Measurements from ENCODE around the gene ISOC2. TPM values are rescaled to one million over a fixed set of nuclear protein-coding genes. Genes with fewer than 3 reads are reported as not detected.

ISOC2 gene, protein sequence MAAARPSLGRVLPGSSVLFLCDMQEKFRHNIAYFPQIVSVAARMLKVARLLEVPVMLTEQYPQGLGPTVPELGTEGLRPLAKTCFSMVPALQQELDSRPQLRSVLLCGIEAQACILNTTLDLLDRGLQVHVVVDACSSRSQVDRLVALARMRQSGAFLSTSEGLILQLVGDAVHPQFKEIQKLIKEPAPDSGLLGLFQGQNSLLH
- 54.9 TPM for polyA plus RNA-seq (2013, experiment 1 of 2)
- polyA plus RNA-seq (2013, experiment 2 of 2), result 52.0 TPM

DNA sequence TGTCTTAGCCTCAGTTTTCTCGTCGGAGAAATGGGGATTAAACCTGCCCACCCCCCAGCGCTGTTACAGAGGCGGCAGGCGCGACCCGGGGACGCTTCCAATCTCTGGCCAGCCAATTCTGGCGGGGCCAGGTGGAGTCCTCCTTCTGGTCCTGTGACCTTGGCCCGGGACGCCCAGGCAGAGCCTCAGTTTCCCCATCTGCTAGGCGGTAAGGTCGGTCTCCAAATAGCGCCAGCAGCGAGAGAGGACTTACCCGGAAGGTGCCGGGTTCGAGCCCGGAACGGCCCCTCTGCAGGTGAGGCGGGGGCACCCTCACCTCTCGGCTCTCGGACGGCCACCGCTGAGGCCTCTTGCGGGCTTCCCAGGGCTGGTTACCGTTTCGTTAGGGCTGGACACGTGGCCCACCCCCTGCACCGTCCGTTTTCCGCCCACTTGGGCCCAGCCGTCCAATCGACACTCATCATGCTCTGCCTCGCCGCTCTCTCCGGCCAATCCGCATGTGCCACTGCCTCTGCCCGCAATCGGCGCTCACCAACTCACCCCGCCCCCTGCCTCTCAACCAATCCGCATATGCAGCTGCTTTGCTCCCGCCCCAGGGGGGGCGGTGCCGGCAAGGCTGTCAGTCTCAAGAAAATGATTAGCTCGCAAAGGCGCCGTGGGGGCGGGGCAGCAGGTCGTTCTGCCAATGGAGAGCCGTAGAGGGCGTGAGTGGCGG is at the start of gene ISOC2:
ISOC2 (minus strand) TSS at position 384 of the 715 bp plus-strand sequence. CDS start 5,156 bp downstream, outside the sequence.
- peak within 1 kb of the TSS; percentile 96 for H3K27ac ChIP-seq (ENCODE audit: low read depth, low read length)
- H3K9me3 ChIP-seq (ENCODE audit: insufficient read depth, low read depth, low read length), result no peaks in the 10 kb centered on the region
- H3K4me3 ChIP-seq (ENCODE audit: low read length), result peak within 1 kb of the TSS; percentile 76
- peaks cover 18% of the 10 kb centered on the region for H3K27me3 ChIP-seq (ENCODE audit: insufficient read depth, low read length)
- H3K9ac ChIP-seq (ENCODE audit: low read depth, low read length), result peak within 1 kb of the TSS; percentile 82
- WGBS, result under 1% methylated on average over 54 of the region's 54 CpGs
- H3K4me1 ChIP-seq (ENCODE audit: insufficient read depth, low read length), result peaks cover 16% of the 10 kb centered on the region
- no peaks in the 10 kb centered on the region for H3K36me3 ChIP-seq (ENCODE audit: insufficient read depth, low read length)

DNA sequence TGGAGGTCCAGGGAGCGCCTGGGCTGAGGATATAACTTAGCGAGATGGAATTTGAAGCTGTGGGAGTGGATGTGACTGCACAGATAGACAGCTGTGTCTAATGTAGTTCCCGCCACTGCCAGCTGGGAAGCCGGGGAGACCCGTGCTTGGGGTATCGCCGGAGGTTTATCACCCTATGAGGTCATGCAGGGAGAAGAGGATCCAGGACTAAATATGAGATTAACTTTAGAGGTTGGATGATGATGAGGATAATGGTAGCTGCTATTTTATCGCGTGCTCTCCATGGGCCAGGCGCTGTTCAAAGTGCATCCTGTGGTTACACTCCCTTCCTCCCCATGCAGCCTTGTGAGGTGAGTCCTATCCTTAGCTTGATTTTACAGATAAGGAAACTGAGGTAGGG is 46.7 kb upstream of the ISOC2 start:
- Histone ChIP-seq H3K4me1 (ENCODE audit: insufficient read depth, low read length) (no peaks in the 10 kb centered on the region), H3K9me3 (ENCODE audit: insufficient read depth, low read depth, low read length) (peaks cover 3% of the 10 kb centered on the region; the same call in 1 of the 2 replicates), H3K9ac (ENCODE audit: low read depth, low read length) (no peak overlapping the region), H3K36me3 (ENCODE audit: insufficient read depth, low read length) (no peaks in the 10 kb centered on the region), H3K4me3 (ENCODE audit: low read length) (no peak overlapping the region), H3K27ac (ENCODE audit: low read depth, low read length) (no peak overlapping the region), H3K27me3 (ENCODE audit: insufficient read depth, low read length) (peaks cover 14% of the 10 kb centered on the region)
- WGBS, result 85% methylated on average over 10 of the region's 10 CpGs

DNA sequence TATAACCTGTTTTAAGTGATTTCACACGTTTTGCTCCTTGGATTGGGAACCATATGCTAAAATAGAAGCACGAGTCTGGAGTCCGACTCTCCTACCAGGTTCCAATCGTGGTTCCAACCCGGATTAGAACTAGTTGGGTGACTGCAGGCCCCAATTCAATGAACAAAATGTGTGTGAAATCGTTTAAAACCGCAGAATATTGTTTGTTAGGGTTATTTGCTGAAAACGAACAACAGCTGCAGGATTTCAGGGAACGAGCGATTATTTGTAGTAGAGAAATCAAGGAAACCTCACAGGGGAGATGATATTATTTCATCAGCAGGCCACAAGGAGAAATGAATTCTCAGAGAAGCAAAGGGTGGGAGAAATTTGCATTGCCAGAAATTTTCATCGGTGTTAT is 43.5 kb upstream of the ISOC2 start:
- Histone ChIP-seq H3K36me3 (ENCODE audit: insufficient read depth, low read length) (no peaks in the 10 kb centered on the region), H3K9ac (ENCODE audit: low read depth, low read length) (no peak overlapping the region), H3K4me3 (ENCODE audit: low read length) (no peak overlapping the region), H3K27ac (ENCODE audit: low read depth, low read length) (no peak overlapping the region), H3K27me3 (ENCODE audit: insufficient read depth, low read length) (peaks cover 22% of the 10 kb centered on the region), H3K4me1 (ENCODE audit: insufficient read depth, low read length) (no peaks in the 10 kb centered on the region), H3K9me3 (ENCODE audit: insufficient read depth, low read depth, low read length) (peaks cover 5% of the 10 kb centered on the region; the same call in 1 of the 2 replicates)
- WGBS, result 90% methylated on average over 11 of the region's 11 CpGs

DNA sequence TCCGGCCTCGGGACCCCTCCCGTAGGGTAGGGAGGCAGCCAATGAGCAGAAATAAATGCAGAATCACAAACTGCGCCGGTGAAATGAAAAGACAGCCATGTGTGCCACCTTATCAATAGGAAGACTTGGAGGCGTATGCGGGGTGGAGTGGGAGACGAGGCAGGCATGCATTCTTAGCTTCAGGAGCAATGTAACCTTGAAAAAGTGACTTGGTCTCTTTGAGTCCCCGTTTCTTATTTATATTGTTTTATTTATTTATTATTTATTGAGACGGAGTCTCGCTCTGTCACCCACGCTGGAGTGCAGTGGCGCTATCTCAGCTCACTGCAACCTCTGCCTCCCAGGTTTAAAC is 42.8 kb upstream of the ISOC2 start:
- Histone ChIP-seq H3K36me3 (ENCODE audit: insufficient read depth, low read length) (no peaks in the 10 kb centered on the region), H3K4me1 (ENCODE audit: insufficient read depth, low read length) (no peaks in the 10 kb centered on the region), H3K9ac (ENCODE audit: low read depth, low read length) (no peak overlapping the region), H3K4me3 (ENCODE audit: low read length) (no peak overlapping the region), H3K27me3 (ENCODE audit: insufficient read depth, low read length) (peaks cover 22% of the 10 kb centered on the region), H3K27ac (ENCODE audit: low read depth, low read length) (no peak overlapping the region), H3K9me3 (ENCODE audit: insufficient read depth, low read depth, low read length) (peaks cover 5% of the 10 kb centered on the region; the same call in 1 of the 2 replicates)
- WGBS, result 53% methylated on average over 12 of the region's 13 CpGs

DNA sequence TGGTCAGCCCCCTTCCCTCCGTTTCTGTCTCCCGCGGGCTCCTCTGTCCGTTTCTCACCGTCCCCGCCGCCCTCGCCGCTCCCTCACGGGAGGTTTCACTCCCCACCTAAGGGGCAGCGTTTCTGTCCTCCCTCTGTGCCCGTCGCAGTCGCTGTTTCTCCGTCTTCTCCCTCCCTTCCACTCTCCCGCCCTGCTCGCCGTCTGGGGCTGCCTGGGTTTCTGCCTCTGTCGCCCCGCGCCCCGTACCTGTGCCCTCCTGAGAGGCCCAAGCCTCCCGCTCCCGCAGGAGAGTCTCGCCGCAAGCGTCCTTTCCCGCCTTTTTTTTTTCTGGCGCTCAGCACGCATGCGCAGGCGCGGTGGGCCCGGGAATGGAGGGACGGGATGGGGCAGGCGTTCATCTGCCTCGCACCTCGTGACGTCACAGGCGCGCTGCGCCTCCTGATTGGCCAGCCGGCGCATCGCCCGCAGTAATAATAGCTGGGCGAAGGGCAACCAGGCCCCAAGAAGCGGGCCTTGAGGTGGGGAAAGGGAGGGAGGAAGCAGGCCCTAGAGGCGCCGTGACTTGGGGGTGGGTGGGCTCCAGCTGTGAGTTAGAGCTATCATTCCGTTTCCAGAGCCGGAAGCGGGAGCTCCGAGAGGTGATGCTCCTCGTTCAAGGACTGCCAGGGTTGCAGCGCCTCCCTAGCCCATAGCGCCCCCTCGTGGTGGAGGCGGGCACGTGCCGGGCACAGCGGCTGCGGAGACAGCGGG is 42.2 kb upstream of the ISOC2 start:
- H3K4me1 ChIP-seq (ENCODE audit: insufficient read depth, low read length), result no peaks in the 10 kb centered on the region
- H3K9ac ChIP-seq (ENCODE audit: low read depth, low read length), result no peak overlapping the region
- H3K27ac ChIP-seq (ENCODE audit: low read depth, low read length), result no peak overlapping the region
- 31% methylated on average over 64 of the region's 64 CpGs for WGBS
- H3K4me3 ChIP-seq (ENCODE audit: low read length), result peak overlapping the region; percentile 34
- H3K27me3 ChIP-seq (ENCODE audit: insufficient read depth, low read length), result peaks cover 22% of the 10 kb centered on the region
- peaks cover 5% of the 10 kb centered on the region; the same call in 1 of the 2 replicates for H3K9me3 ChIP-seq (ENCODE audit: insufficient read depth, low read depth, low read length)
- no peaks in the 10 kb centered on the region for H3K36me3 ChIP-seq (ENCODE audit: insufficient read depth, low read length)

DNA sequence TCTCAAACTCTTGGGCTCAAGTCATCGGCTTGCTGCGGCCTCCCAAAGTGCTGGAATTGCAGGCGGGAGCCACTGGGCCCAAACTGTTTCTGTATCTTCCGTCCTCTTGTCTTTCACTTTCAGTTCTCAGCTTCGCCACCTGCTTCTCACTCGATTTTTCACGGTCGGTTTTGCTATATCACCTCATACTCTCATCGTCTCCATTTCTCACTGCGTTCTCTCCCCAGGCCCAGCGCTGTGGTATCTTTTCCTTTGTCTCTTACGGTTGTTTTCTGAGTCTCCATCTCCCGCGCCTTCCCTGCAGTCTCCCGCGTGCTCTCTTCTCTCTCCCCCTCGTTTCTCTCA is 41.7 kb upstream of the ISOC2 start:
- no peak overlapping the region for H3K4me3 ChIP-seq (ENCODE audit: low read length)
- H3K27me3 ChIP-seq (ENCODE audit: insufficient read depth, low read length), result peaks cover 22% of the 10 kb centered on the region
- no peak overlapping the region for H3K9ac ChIP-seq (ENCODE audit: low read depth, low read length)
- WGBS, result 94% methylated on average over 17 of the region's 17 CpGs
- no peaks in the 10 kb centered on the region for H3K4me1 ChIP-seq (ENCODE audit: insufficient read depth, low read length)
- H3K36me3 ChIP-seq (ENCODE audit: insufficient read depth, low read length), result no peaks in the 10 kb centered on the region
- no peak overlapping the region for H3K27ac ChIP-seq (ENCODE audit: low read depth, low read length)
- H3K9me3 ChIP-seq (ENCODE audit: insufficient read depth, low read depth, low read length), result peaks cover 5% of the 10 kb centered on the region; the same call in 1 of the 2 replicates

DNA sequence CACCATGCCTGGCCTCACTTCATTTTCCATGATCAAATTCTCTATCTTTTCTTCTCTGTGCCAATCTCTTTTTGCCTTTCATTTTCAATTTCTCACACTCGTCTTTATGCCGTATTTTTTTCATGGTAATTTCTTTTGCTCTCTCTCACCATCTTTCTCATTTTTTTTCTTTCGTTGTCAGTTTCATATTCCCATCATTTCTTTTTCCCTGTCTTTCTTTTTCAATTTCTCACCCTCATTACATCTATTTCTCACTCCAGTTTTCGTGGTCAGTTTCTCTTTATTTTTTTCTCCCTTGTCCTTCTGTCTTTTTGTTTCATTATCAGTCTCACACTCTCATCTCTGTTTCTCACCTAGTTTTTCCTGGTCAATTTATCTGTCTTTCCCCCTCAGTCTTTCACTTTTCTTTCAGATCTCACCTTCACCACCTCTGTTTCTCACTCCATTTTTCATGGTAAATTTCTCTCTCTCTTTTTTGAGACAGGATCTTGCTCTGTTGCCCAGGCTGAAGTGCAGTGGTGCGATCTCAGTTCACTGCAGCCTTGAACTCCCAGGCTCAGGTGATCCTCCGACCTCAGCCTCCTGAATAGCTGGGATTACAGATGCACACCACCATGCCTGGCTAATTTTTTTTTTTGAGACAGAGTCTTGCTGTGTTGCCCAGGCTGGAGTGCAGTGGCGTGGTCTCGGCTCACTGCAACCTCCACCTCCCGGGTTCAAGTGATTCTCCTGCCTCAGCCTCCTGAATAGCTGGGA is 40.9 kb upstream of the ISOC2 start:
- WGBS, result 91% methylated on average over 9 of the region's 9 CpGs
- peaks cover 5% of the 10 kb centered on the region; the same call in 1 of the 2 replicates for H3K9me3 ChIP-seq (ENCODE audit: insufficient read depth, low read depth, low read length)
- H3K9ac ChIP-seq (ENCODE audit: low read depth, low read length), result no peak overlapping the region
- H3K4me3 ChIP-seq (ENCODE audit: low read length), result no peak overlapping the region
- H3K36me3 ChIP-seq (ENCODE audit: insufficient read depth, low read length), result no peaks in the 10 kb centered on the region
- H3K27ac ChIP-seq (ENCODE audit: low read depth, low read length), result no peak overlapping the region
- H3K4me1 ChIP-seq (ENCODE audit: insufficient read depth, low read length), result peaks cover under 1% of the 10 kb centered on the region; the same call in 1 of the 2 replicates
- H3K27me3 ChIP-seq (ENCODE audit: insufficient read depth, low read length), result peaks cover 22% of the 10 kb centered on the region

DNA sequence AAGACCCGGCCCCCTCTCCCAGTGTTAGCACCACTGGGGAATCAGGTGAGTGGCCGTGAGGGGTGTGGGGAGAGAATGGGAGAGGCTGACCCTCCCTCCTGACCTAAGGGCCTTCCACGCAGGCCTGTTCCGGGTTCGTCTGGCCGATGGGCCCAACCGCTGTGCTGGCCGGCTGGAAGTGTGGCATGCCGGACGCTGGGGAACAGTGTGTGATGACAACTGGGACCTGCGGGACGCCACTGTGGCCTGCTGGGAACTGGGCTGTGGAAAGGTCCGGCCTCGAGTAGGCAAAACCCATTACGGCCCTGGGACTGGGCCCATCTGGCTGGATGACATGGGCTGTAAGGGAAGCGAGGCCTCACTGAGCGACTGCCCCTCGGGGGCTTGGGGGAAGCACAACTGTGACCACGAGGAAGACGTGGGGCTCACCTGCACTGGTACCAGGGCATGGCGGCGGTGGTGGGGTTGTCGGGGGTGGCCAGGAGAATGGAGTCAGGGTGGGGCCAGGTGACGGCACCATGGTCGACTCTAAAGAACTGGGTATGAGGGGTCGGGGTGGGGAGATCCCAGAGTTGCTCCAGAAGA is 39.0 kb upstream of the ISOC2 start:
- H3K36me3 ChIP-seq (ENCODE audit: insufficient read depth, low read length), result no peaks in the 10 kb centered on the region
- 92% methylated on average over 26 of the region's 26 CpGs for WGBS
- H3K4me3 ChIP-seq (ENCODE audit: low read length), result no peak overlapping the region
- H3K27ac ChIP-seq (ENCODE audit: low read depth, low read length), result no peak overlapping the region
- peaks cover 5% of the 10 kb centered on the region; the same call in 1 of the 2 replicates for H3K9me3 ChIP-seq (ENCODE audit: insufficient read depth, low read depth, low read length)
- H3K27me3 ChIP-seq (ENCODE audit: insufficient read depth, low read length), result peaks cover 22% of the 10 kb centered on the region
- no peak overlapping the region for H3K9ac ChIP-seq (ENCODE audit: low read depth, low read length)
- H3K4me1 ChIP-seq (ENCODE audit: insufficient read depth, low read length), result peaks cover 11% of the 10 kb centered on the region; the same call in 1 of the 2 replicates

DNA sequence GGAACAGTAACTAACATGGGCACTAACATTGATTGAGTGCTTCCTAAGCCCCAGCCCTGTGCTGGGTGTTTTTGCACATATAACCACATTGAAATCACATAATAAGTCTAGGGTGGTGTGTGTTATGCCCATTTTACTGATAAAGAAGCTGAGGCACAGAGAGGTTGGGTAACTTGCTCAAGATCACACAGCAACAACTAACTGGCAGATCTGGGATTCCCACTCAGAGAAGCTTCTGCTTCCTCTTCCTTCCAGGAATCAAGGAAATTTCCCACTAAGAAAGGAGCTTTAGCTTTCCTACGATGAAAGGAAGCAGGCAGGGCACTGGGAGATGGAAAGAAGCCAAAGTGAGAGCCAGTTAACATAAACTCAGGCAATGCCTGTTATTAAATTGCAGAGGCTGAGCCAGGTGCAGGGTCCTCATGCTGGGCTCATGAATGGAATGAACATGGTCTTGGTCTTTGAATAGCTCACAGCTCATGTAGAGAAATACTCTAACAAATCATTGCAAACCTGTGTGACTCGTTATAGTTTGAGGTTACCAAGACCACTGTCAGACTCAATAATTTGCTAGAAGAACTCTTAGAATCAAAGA is 36.9 kb upstream of the ISOC2 start:
- H3K4me3 ChIP-seq (ENCODE audit: low read length), result no peak overlapping the region
- H3K9ac ChIP-seq (ENCODE audit: low read depth, low read length), result no peak overlapping the region
- H3K27me3 ChIP-seq (ENCODE audit: insufficient read depth, low read length), result peaks cover 11% of the 10 kb centered on the region
- peaks cover 4% of the 10 kb centered on the region; the same call in 1 of the 2 replicates for H3K9me3 ChIP-seq (ENCODE audit: insufficient read depth, low read depth, low read length)
- peaks cover 11% of the 10 kb centered on the region; the same call in 1 of the 2 replicates for H3K4me1 ChIP-seq (ENCODE audit: insufficient read depth, low read length)
- WGBS, result 89% methylated on average over 2 of the region's 2 CpGs
- H3K36me3 ChIP-seq (ENCODE audit: insufficient read depth, low read length), result no peaks in the 10 kb centered on the region
- no peak overlapping the region for H3K27ac ChIP-seq (ENCODE audit: low read depth, low read length)

DNA sequence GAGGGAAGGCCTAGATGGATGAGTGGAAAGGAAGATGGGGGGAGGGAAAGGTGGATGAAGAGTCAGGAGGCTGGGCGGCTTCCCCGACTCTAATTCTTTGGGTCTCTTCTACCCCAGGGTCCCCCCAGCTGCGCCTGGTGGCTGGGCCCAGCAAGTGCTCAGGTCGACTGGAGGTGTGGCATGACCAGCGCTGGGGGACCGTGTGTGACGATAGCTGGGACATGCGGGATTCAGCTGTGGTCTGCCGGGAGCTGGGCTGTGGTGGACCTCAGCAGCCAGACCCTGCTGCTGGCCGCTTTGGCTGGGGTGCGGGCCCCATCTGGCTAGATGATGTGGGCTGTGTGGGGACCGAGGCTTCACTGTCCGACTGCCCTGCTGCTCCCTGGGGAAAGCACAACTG is 36.3 kb upstream of the ISOC2 start:
- WGBS, result 92% methylated on average over 13 of the region's 13 CpGs
- peaks cover 6% of the 10 kb centered on the region for H3K27me3 ChIP-seq (ENCODE audit: insufficient read depth, low read length)
- H3K4me3 ChIP-seq (ENCODE audit: low read length), result no peak overlapping the region
- H3K4me1 ChIP-seq (ENCODE audit: insufficient read depth, low read length), result peaks cover 11% of the 10 kb centered on the region; the same call in 1 of the 2 replicates
- no peak overlapping the region for H3K27ac ChIP-seq (ENCODE audit: low read depth, low read length)
- no peaks in the 10 kb centered on the region for H3K9me3 ChIP-seq (ENCODE audit: insufficient read depth, low read depth, low read length)
- no peak overlapping the region for H3K9ac ChIP-seq (ENCODE audit: low read depth, low read length)
- H3K36me3 ChIP-seq (ENCODE audit: insufficient read depth, low read length), result no peaks in the 10 kb centered on the region

Measured in HUES64 (cell line).